ENCODE data around the gene HARBI1.

The HARBI1 gene

DNA sequence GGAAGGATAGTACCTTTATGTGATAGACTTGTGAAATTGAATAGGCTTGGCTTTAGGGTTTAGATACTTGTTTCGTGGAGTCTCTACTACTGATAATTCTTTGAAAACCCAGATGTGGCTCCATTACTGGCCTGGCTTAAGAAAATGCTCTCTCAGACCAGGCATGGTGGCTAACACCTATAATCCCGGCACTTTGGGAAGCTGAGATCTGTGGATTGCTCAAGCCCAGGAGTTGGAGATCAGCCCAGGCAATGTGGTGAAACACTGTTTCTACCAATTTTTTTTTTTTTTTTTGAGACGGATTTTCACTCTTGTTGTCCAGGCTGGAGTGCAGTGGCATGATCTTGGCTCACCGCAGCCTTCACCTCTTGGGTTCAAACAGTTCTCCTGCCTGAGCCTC lies 41.2 kb upstream of the HARBI1 start:
- H4K8ac ChIP-seq (ENCODE audit: low read depth, low read length): no peak overlapping the region
- H2BK120ac ChIP-seq (ENCODE audit: insufficient read depth, low read length, poor library complexity): no peak overlapping the region
- H3K27ac ChIP-seq (ENCODE audit: low read depth, low read length): peak overlapping the region; percentile 55
- H3K4ac ChIP-seq (ENCODE audit: low read depth, low read length): no peak overlapping the region
- H3K23ac ChIP-seq (ENCODE audit: low read length): no peak overlapping the region
- H2BK12ac ChIP-seq (ENCODE audit: low read length): no peak overlapping the region
- H4K91ac ChIP-seq (ENCODE audit: low read depth, low read length): peak overlapping the region; percentile 36
- no peak overlapping the region for H3K9ac ChIP-seq (ENCODE audit: low read length)
- peak in 1 of 2 donors; percentile 32 for DNase-seq
- no peak overlapping the region for H3K4me2 ChIP-seq (ENCODE audit: low read length)
- peaks cover 5% of the 10 kb centered on the region in 2 experiments for H3K4me1 ChIP-seq (ENCODE audit: control insufficient read depth in 1 of 2, insufficient read depth in 2 of 2, low read length in 2 of 2)
- H3K27me3 ChIP-seq (ENCODE audit: insufficient read depth, low read length): no peaks in the 10 kb centered on the region
- no peak overlapping the region for H4K12ac ChIP-seq (ENCODE audit: low read depth, low read length)
- no peak overlapping the region for H3K4me3 ChIP-seq (ENCODE audit: low read depth, low read length)
- no peaks in the 10 kb centered on the region for H3K79me2 ChIP-seq (ENCODE audit: control insufficient read depth, insufficient read depth, low read length, poor library complexity)
- no peak overlapping the region for H3K18ac ChIP-seq (ENCODE audit: low read length)
- no peaks in the 10 kb centered on the region for H3K9me3 ChIP-seq (ENCODE audit: insufficient read depth, low read depth, low read length)
- no peak overlapping the region for H2AK5ac ChIP-seq (ENCODE audit: low read length)
- H2BK5ac ChIP-seq (ENCODE audit: low read depth, low read length, poor library complexity): no peak overlapping the region
- H2AFZ ChIP-seq (ENCODE audit: insufficient read depth, low read length, poor library complexity): no peak overlapping the region
- H3K14ac ChIP-seq (ENCODE audit: low read length): no peak overlapping the region
- peaks cover 30 to 33% of the 10 kb centered on the region in 2 experiments for H3K36me3 ChIP-seq (ENCODE audit: control insufficient read depth in 1 of 2, insufficient read depth in 2 of 2, low read length in 2 of 2)
- no CpG with 5 or more reads among the region's 4 CpGs for WGBS (ENCODE audit: extremely low coverage, insufficient coverage, insufficient read length)
- peaks cover 2% of the 10 kb centered on the region for H3K79me1 ChIP-seq (ENCODE audit: low read length)

DNA sequence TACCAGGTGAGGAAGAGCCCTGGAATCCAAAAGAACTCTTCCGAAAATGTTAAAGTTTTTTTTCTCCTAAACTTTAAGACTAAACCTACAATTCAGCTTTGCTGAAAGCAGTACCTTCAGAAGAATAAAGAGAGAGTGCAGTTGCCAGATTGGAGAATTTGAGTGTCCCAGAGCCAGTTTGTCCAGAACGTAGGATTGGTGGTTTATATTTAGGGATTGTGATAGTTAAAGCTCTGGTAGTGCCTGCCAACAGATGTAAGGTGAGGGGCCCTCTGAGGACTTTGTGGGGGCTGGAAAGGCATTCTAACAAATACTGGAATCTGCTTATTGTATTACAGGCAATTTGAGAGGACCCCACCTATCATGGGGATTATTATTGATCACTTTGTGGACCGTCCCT lies 40.2 kb upstream of the HARBI1 start:
- no peak overlapping the region for H3K4me3 ChIP-seq (ENCODE audit: low read depth, low read length)
- H3K18ac ChIP-seq (ENCODE audit: low read length): no peak overlapping the region
- no peak overlapping the region for H3K9ac ChIP-seq (ENCODE audit: low read length)
- peak overlapping the region; percentile 71 for H2BK5ac ChIP-seq (ENCODE audit: low read depth, low read length, poor library complexity)
- no peak overlapping the region for H2AFZ ChIP-seq (ENCODE audit: insufficient read depth, low read length, poor library complexity)
- H4K12ac ChIP-seq (ENCODE audit: low read depth, low read length): no peak overlapping the region
- no peak overlapping the region for H3K14ac ChIP-seq (ENCODE audit: low read length)
- no peak overlapping the region for H2BK12ac ChIP-seq (ENCODE audit: low read length)
- peaks cover 35 to 36% of the 10 kb centered on the region in 2 experiments for H3K36me3 ChIP-seq (ENCODE audit: control insufficient read depth in 1 of 2, insufficient read depth in 2 of 2, low read length in 2 of 2)
- no peak overlapping the region for H4K8ac ChIP-seq (ENCODE audit: low read depth, low read length)
- H2BK120ac ChIP-seq (ENCODE audit: insufficient read depth, low read length, poor library complexity): peak overlapping the region; percentile 48
- no peak overlapping the region for H3K23ac ChIP-seq (ENCODE audit: low read length)
- DNase-seq: peak in 1 of 2 donors; percentile 25
- no peak overlapping the region for H2AK5ac ChIP-seq (ENCODE audit: low read length)
- H4K91ac ChIP-seq (ENCODE audit: low read depth, low read length): peak overlapping the region; percentile 91
- H3K4me2 ChIP-seq (ENCODE audit: low read length): no peak overlapping the region
- no peaks in the 10 kb centered on the region for H3K79me2 ChIP-seq (ENCODE audit: control insufficient read depth, insufficient read depth, low read length, poor library complexity)
- no peaks in the 10 kb centered on the region for H3K27me3 ChIP-seq (ENCODE audit: insufficient read depth, low read length)
- H3K9me3 ChIP-seq (ENCODE audit: insufficient read depth, low read depth, low read length): no peaks in the 10 kb centered on the region
- H3K27ac ChIP-seq (ENCODE audit: low read depth, low read length): peak overlapping the region; percentile 59
- no CpG with 5 or more reads among the region's 3 CpGs for WGBS (ENCODE audit: extremely low coverage, insufficient coverage, insufficient read length)
- H3K79me1 ChIP-seq (ENCODE audit: low read length): peaks cover 2% of the 10 kb centered on the region
- H3K4ac ChIP-seq (ENCODE audit: low read depth, low read length): no peak overlapping the region
- peaks cover 4 to 5% of the 10 kb centered on the region in 2 experiments for H3K4me1 ChIP-seq (ENCODE audit: control insufficient read depth in 1 of 2, insufficient read depth in 2 of 2, low read length in 2 of 2)

DNA sequence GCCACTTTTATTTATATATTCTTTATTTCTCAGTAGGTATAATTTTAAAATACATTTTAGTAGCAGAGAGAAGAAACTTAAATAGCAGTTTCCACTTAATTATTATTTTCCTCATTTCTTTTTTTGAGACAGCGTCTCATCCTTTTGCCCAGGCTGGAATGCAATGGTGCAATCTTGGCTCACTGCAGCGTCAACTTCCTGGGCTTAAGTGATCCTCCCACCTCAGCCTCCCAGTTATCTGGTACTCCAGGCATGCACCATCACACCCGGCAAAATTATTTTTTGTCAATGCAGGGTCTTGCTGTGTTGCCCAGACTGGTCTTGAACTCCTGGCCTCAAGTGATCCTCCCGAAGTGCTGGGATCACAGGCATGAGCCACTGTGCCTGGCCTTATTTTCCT lies 38.6 kb upstream of the HARBI1 start:
- Histone ChIP-seq H3K18ac (ENCODE audit: low read length) (no peak overlapping the region), H2BK5ac (ENCODE audit: low read depth, low read length, poor library complexity) (no peak overlapping the region), H2AFZ (ENCODE audit: insufficient read depth, low read length, poor library complexity) (no peak overlapping the region), H2AK5ac (ENCODE audit: low read length) (no peak overlapping the region), H3K79me1 (ENCODE audit: low read length) (peaks cover 2% of the 10 kb centered on the region), H3K4me3 (ENCODE audit: low read depth, low read length) (no peak overlapping the region), H3K4me2 (ENCODE audit: low read length) (no peak overlapping the region), H3K14ac (ENCODE audit: low read length) (no peak overlapping the region), H2BK12ac (ENCODE audit: low read length) (no peak overlapping the region), H3K4me1 (ENCODE audit: control insufficient read depth in 1 of 2, insufficient read depth in 2 of 2, low read length in 2 of 2) (peaks cover 4 to 5% of the 10 kb centered on the region in 2 experiments), H4K8ac (ENCODE audit: low read depth, low read length) (no peak overlapping the region), H2BK120ac (ENCODE audit: insufficient read depth, low read length, poor library complexity) (no peak overlapping the region), H4K91ac (ENCODE audit: low read depth, low read length) (no peak overlapping the region), H3K27ac (ENCODE audit: low read depth, low read length) (peak overlapping the region; percentile 29), H3K27me3 (ENCODE audit: insufficient read depth, low read length) (no peaks in the 10 kb centered on the region), H3K4ac (ENCODE audit: low read depth, low read length) (no peak overlapping the region), H4K12ac (ENCODE audit: low read depth, low read length) (no peak overlapping the region), H3K36me3 (ENCODE audit: control insufficient read depth in 1 of 2, insufficient read depth in 2 of 2, low read length in 2 of 2) (peaks cover 32 to 42% of the 10 kb centered on the region in 2 experiments), H3K9me3 (ENCODE audit: insufficient read depth, low read depth, low read length) (no peaks in the 10 kb centered on the region), H3K23ac (ENCODE audit: low read length) (no peak overlapping the region), H3K9ac (ENCODE audit: low read length) (no peak overlapping the region), H3K79me2 (ENCODE audit: control insufficient read depth, insufficient read depth, low read length, poor library complexity) (no peaks in the 10 kb centered on the region)
- peak; percentile 60 to 74 for DNase-seq
- no CpG with 5 or more reads among the region's 4 CpGs for WGBS (ENCODE audit: extremely low coverage, insufficient coverage, insufficient read length)

DNA sequence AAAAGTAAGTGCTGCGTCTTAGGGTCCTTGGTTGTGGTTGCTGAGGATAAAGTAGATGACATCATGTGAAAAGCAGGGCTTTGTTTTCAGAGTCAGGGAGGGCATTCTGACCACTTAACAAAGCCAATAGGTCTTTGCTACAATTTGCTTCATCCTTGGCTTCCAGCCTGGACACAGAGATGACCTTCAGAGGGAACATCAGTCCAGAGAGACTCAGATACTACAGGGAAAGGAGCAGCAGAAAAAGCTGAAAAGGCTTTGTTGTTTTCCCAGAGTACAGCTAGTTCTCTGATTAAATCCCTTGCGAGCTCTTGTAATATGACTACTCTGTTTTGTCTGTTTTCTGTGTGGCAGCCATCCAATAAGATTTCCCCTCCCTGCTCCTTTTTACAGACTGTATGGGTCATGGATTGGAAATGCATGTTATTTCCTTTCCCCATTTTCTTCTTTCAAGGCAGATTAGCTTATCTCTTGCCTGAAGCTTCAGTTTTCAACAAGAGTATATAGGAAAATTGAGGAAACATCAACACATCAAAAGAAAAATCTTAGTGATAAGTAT lies 32.2 kb upstream of the HARBI1 start:
- no CpG with 5 or more reads among the region's 2 CpGs for WGBS (ENCODE audit: extremely low coverage, insufficient coverage, insufficient read length)
- Histone ChIP-seq H3K79me2 (ENCODE audit: control insufficient read depth, insufficient read depth, low read length, poor library complexity) (no peaks in the 10 kb centered on the region), H3K4me2 (ENCODE audit: low read length) (no peak overlapping the region), H2AK5ac (ENCODE audit: low read length) (no peak overlapping the region), H2AFZ (ENCODE audit: insufficient read depth, low read length, poor library complexity) (no peak overlapping the region), H4K91ac (ENCODE audit: low read depth, low read length) (no peak overlapping the region), H2BK120ac (ENCODE audit: insufficient read depth, low read length, poor library complexity) (no peak overlapping the region), H3K79me1 (ENCODE audit: low read length) (peaks cover 2% of the 10 kb centered on the region), H2BK5ac (ENCODE audit: low read depth, low read length, poor library complexity) (peak overlapping the region; percentile 66), H3K27ac (ENCODE audit: low read depth, low read length) (peak overlapping the region; percentile 58), H3K27me3 (ENCODE audit: insufficient read depth, low read length) (no peaks in the 10 kb centered on the region), H3K9me3 (ENCODE audit: insufficient read depth, low read depth, low read length) (no peaks in the 10 kb centered on the region), H4K12ac (ENCODE audit: low read depth, low read length) (no peak overlapping the region), H2BK12ac (ENCODE audit: low read length) (peak overlapping the region; percentile 0), H3K23ac (ENCODE audit: low read length) (no peak overlapping the region), H4K8ac (ENCODE audit: low read depth, low read length) (peak overlapping the region; percentile 53), H3K4me1 (ENCODE audit: control insufficient read depth in 1 of 2, insufficient read depth in 2 of 2, low read length in 2 of 2) (no peaks in the 10 kb centered on the region), H3K4ac (ENCODE audit: low read depth, low read length) (no peak overlapping the region), H3K14ac (ENCODE audit: low read length) (no peak overlapping the region), H3K4me3 (ENCODE audit: low read depth, low read length) (no peak overlapping the region), H3K9ac (ENCODE audit: low read length) (no peak overlapping the region), H3K36me3 (ENCODE audit: control insufficient read depth in 1 of 2, insufficient read depth in 2 of 2, low read length in 2 of 2) (peaks cover 29 to 38% of the 10 kb centered on the region in 2 experiments), H3K18ac (ENCODE audit: low read length) (no peak overlapping the region)
- DNase-seq: peak; percentile 37 to 44
